Glutamatergic neuron (in vitro differentiated cells): ENCODE measurements around the gene SLC25A18. TPM values are rescaled to one million over a fixed set of nuclear protein-coding genes. Genes with fewer than 3 reads are reported as not detected.
"Not testable (repeated sequence)": the region's sequence is repeated elsewhere in the genome, so short reads cannot be mapped to it uniquely, and the experiment has no call there.

Source experiments
- DNase-seq: peaks from one replicate; pipeline ENCODE4 v3.0.0; 2022
- H3K27ac Mint-ChIP-seq: one replicate; pipeline ENCODE4 v1.8.0; 2020; ENCODE audit warnings: mild to moderate bottlenecking, mixed read lengths, inconsistent platforms; ENCODE audit not compliant: unreplicated experiment
- H3K27me3 Mint-ChIP-seq: one replicate; pipeline ENCODE4 v1.8.0; 2020; ENCODE audit warnings: mild to moderate bottlenecking, moderate library complexity, mixed read lengths, inconsistent platforms; ENCODE audit not compliant: unreplicated experiment
- H3K36me3 Mint-ChIP-seq: one replicate; pipeline ENCODE4 v1.8.0; 2020; ENCODE audit warnings: mild to moderate bottlenecking, mixed read lengths, inconsistent platforms; ENCODE audit not compliant: unreplicated experiment
- H3K4me1 Mint-ChIP-seq: one replicate; pipeline ENCODE4 v1.8.0; 2020; ENCODE audit warnings: mild to moderate bottlenecking, low read depth, mixed read lengths, inconsistent platforms; ENCODE audit not compliant: unreplicated experiment
- H3K4me3 Mint-ChIP-seq: one replicate; pipeline ENCODE4 v1.8.0; 2020; ENCODE audit warnings: mild to moderate bottlenecking, mixed read lengths, inconsistent platforms; ENCODE audit not compliant: unreplicated experiment
- H3K9me3 Mint-ChIP-seq: one replicate; pipeline ENCODE4 v1.8.0; 2020; ENCODE audit warnings: mild to moderate bottlenecking, moderate library complexity, mixed read lengths, inconsistent platforms; ENCODE audit not compliant: unreplicated experiment
- CTCF ChIP-seq: fragments of 200-600 bp; sonication (generic); IDR thresholded peaks from one replicate; pipeline ENCODE4 v1.5.0; 2021; ENCODE audit not compliant: partially characterized antibody, unreplicated experiment
- total RNA-seq: library from RNA; stranded (reverse); fragmentation: NEBNext Ultra II Directional; extraction: Animal tissue kit (Norgen Biotek cat#: 25700); gene quantifications from one replicate; pipeline ENCODE4 v1.2.1, GENCODE V29; 2021; ENCODE audit not compliant: unreplicated experiment

The SLC25A18 gene
- total RNA-seq, 1 donor from 2014 or later = 6.4 TPM

- peak overlapping the region; percentile 99 for H3K4me3 Mint-ChIP-seq
- TF ChIP-seq CTCF = no peak
- H3K36me3 Mint-ChIP-seq = no peaks in the 10 kb centered on the region
- DNase-seq = no peak
- H3K4me1 Mint-ChIP-seq = no peaks in the 10 kb centered on the region
- no peak overlapping the region for H3K27ac Mint-ChIP-seq
- peaks cover 2% of the 10 kb centered on the region for H3K9me3 Mint-ChIP-seq
- peaks cover 2% of the 10 kb centered on the region for H3K27me3 Mint-ChIP-seq
These were observed 66.3 kb downstream of the SLC25A18 start for GRCh38 chr22:17629641-17630040.

GRCh38 chr22:17631076-17631565, 67.8 kb downstream of the SLC25A18 start:
- H3K27me3 Mint-ChIP-seq = peaks cover 2% of the 10 kb centered on the region
- no peak overlapping the region for H3K4me3 Mint-ChIP-seq
- no peak overlapping the region for H3K27ac Mint-ChIP-seq
- TF ChIP-seq CTCF = no peak
- H3K36me3 Mint-ChIP-seq = no peaks in the 10 kb centered on the region
- no peaks in the 10 kb centered on the region for H3K4me1 Mint-ChIP-seq
- H3K9me3 Mint-ChIP-seq = peaks cover 2% of the 10 kb centered on the region
- no peak for DNase-seq

GRCh38 chr22:17633217-17633997, 70.1 kb downstream of the SLC25A18 start:
- Mint-ChIP-seq H3K4me1 (peaks cover 4% of the 10 kb centered on the region), H3K4me3 (no peak overlapping the region), H3K27ac (no peak overlapping the region), H3K36me3 (no peaks in the 10 kb centered on the region), H3K27me3 (peaks cover 2% of the 10 kb centered on the region), H3K9me3 (peaks cover 2% of the 10 kb centered on the region)
- TF ChIP-seq CTCF = no peak
- no peak for DNase-seq

GRCh38 chr22:17633998-17634323, 70.7 kb downstream of the SLC25A18 start:
- Mint-ChIP-seq H3K4me3 (no peak overlapping the region), H3K36me3 (no peaks in the 10 kb centered on the region), H3K9me3 (no peaks in the 10 kb centered on the region), H3K4me1 (peaks cover 4% of the 10 kb centered on the region), H3K27ac (no peak overlapping the region), H3K27me3 (no peaks in the 10 kb centered on the region)
- DNase-seq = no peak
- TF ChIP-seq CTCF = no peak

GRCh38 chr22:17634696-17635095, 71.4 kb downstream of the SLC25A18 start:
- DNase-seq = no peak
- Mint-ChIP-seq H3K4me1 (peaks cover 4% of the 10 kb centered on the region), H3K9me3 (peaks cover 5% of the 10 kb centered on the region), H3K27ac (no peak overlapping the region), H3K4me3 (no peak overlapping the region), H3K36me3 (no peaks in the 10 kb centered on the region), H3K27me3 (peaks cover 4% of the 10 kb centered on the region)
- no peak for TF ChIP-seq CTCF

GRCh38 chr22:17636850-17637249, 73.6 kb downstream of the SLC25A18 start:
- H3K27ac Mint-ChIP-seq, H3K4me1 Mint-ChIP-seq, H3K9me3 Mint-ChIP-seq, DNase-seq, H3K36me3 Mint-ChIP-seq, H3K4me3 Mint-ChIP-seq, H3K27me3 Mint-ChIP-seq: not testable (repeated sequence)
